Caco-2 (cell line): ENCODE measurements around the gene NKX1-2. TPM values are rescaled to one million over a fixed set of nuclear protein-coding genes. Genes with fewer than 3 reads are reported as not detected.
"Not testable (repeated sequence)": the region's sequence is repeated elsewhere in the genome, so short reads cannot be mapped to it uniquely, and the experiment has no call there.

ENCODE experiments used
- BruUV-seq: library from RNA; stranded (reverse); fragments of 400-500 nt; replicated peaks from 2 replicates; lab custom pipeline; 2021; lab: Mats Ljungman, UMichigan
- CTCF ChIA-PET: fragments of 300-600 bp; sonication (Branson Sonifier 250); formaldehyde crosslinking; loops from one replicate; lab custom pipeline; 2022; ENCODE audit warnings: antibody characterized with exemption; lab: Charles Lee
- POLR2A ChIA-PET: fragments of 300-600 bp; sonication (Branson Sonifier 250); formaldehyde crosslinking; loops from one replicate; lab custom pipeline; 2022; ENCODE audit warnings: antibody characterized with exemption; lab: Charles Lee
- DNase-seq, 2 experiments: peaks; one replicate each; pipeline versions ENCODE4 v3.0.0 to v3.0.0-alpha.2; 2020 to 2022
- H3K27me3 ChIP-seq: replicated peaks from 2 replicates; pipeline ENCODE4 v1.6.0; 2011; ENCODE audit warnings: low read length; ENCODE audit not compliant: control insufficient read depth, insufficient read depth
- H3K36me3 ChIP-seq: 2 replicates; pipeline ENCODE4 v1.5.1; 2011; ENCODE audit warnings: low read length; ENCODE audit not compliant: control insufficient read depth, insufficient read depth
- H3K4me1 ChIP-seq: fragments of 250-450 bp; sonication (Bioruptor Pico); 2 replicates; pipeline ENCODE4 v1.5.1; 2020; ENCODE audit warnings: mild to moderate bottlenecking
- H3K4me3 ChIP-seq: 2 replicates; pipeline ENCODE4 v1.5.1; 2011; ENCODE audit warnings: low read depth, mild to moderate bottlenecking, control low read depth, low read length
- H3K9me3 ChIP-seq: fragments of 250-450 bp; sonication (Bioruptor Pico); 2 replicates; pipeline ENCODE4 v1.5.1; 2020; ENCODE audit warnings: mild to moderate bottlenecking, moderate library complexity
- H3K27ac Mint-ChIP-seq: one replicate; pipeline ENCODE4 v1.8.0; 2022; ENCODE audit warnings: mixed read lengths; ENCODE audit not compliant: unreplicated experiment
- H3K27me3 Mint-ChIP-seq: one replicate; pipeline ENCODE4 v1.8.0; 2022; ENCODE audit warnings: mixed read lengths; ENCODE audit not compliant: insufficient read depth, unreplicated experiment
- H3K36me3 Mint-ChIP-seq: one replicate; pipeline ENCODE4 v1.8.0; 2022; ENCODE audit warnings: mild to moderate bottlenecking, mixed read lengths; ENCODE audit not compliant: insufficient read depth, unreplicated experiment
- H3K4me1 Mint-ChIP-seq: one replicate; pipeline ENCODE4 v1.8.0; 2022; ENCODE audit warnings: low read depth, mixed read lengths; ENCODE audit not compliant: unreplicated experiment
- H3K4me3 Mint-ChIP-seq: one replicate; pipeline ENCODE4 v1.8.0; 2022; ENCODE audit warnings: mild to moderate bottlenecking, moderate library complexity, mixed read lengths; ENCODE audit not compliant: unreplicated experiment
- H3K9me3 Mint-ChIP-seq: one replicate; pipeline ENCODE4 v1.8.0; 2022; ENCODE audit warnings: mixed read lengths; ENCODE audit not compliant: unreplicated experiment
- CTCF ChIP-seq, 2 experiments: fragments of 200-600 bp in 1 of 2; IDR thresholded peaks; 1 replicate in 1 of 2; 2 replicates in 1 of 2; pipeline versions ENCODE4 v1.5.1 to v1.8.0; 2011 to 2022; ENCODE audit warnings: antibody characterized with exemption in 1 of 2, control low read depth in 1 of 2, inconsistent platforms in 1 of 2, low read depth in 1 of 2, low read length in 1 of 2, mild to moderate bottlenecking in 1 of 2, moderate library complexity in 1 of 2; ENCODE audit not compliant: insufficient read depth in 1 of 2, severe bottlenecking in 1 of 2, unreplicated experiment in 1 of 2
- intact Hi-C: fragments of 100-400 bp; cut with micrococcal nuclease; formaldehyde crosslinking; loops from one replicate; pipeline ENCODE4 v1.10.0; 2022; ENCODE audit not compliant: unreplicated experiment
- total RNA-seq: library from RNA; stranded (reverse); gene quantifications from 2 replicates; pipeline ENCODE4 v1.2.3, GENCODE V29; 2022

NKX1-2 gene
- total RNA-seq, 1 experiment from 2014 or later = 2.8 TPM

GRCh38 chr10:124436191-124436638 lies 13.6 kb downstream of the NKX1-2 start:
- DNase-seq = no peak
- H3K9me3 Mint-ChIP-seq = no peaks in the 10 kb centered on the region
- intact Hi-C loops = no loop called here
- POLR2A ChIA-PET = no interaction called here
- Histone ChIP-seq H3K4me3 (no peak overlapping the region), H3K36me3 (no peaks in the 10 kb centered on the region), H3K9me3 (no peaks in the 10 kb centered on the region), H3K4me1 (peaks cover 28% of the 10 kb centered on the region), H3K27me3 (no peaks in the 10 kb centered on the region)
- H3K27ac Mint-ChIP-seq = no peak overlapping the region
- no peaks in the 10 kb centered on the region for H3K27me3 Mint-ChIP-seq
- TF ChIP-seq CTCF (IDR thresholded peaks at IDR 0.05; ENCODE audit: insufficient read depth in 1 of 2, low read depth in 1 of 2, low read length in 1 of 2, severe bottlenecking in 1 of 2, unreplicated experiment in 1 of 2) = no peak
- peaks cover 6% of the 10 kb centered on the region for H3K4me1 Mint-ChIP-seq
- no TSS peak for BruUV-seq
- CTCF ChIA-PET = interaction anchor here (0.6 kb wide), 1 partner anchor 17 kb away, joined by 7 read pairs; no protein-coding TSS in a partner anchor
- H3K4me3 Mint-ChIP-seq = no peak overlapping the region
- H3K36me3 Mint-ChIP-seq = no peaks in the 10 kb centered on the region

GRCh38 chr10:124435683-124436082 lies 14.2 kb downstream of the NKX1-2 start:
- DNase-seq, H3K36me3 ChIP-seq, H3K4me3 Mint-ChIP-seq, H3K9me3 Mint-ChIP-seq, H3K36me3 Mint-ChIP-seq, H3K27me3 ChIP-seq, intact Hi-C loops, H3K4me3 ChIP-seq, BruUV-seq, H3K4me1 Mint-ChIP-seq, POLR2A ChIA-PET, H3K27ac Mint-ChIP-seq, H3K9me3 ChIP-seq, H3K27me3 Mint-ChIP-seq: not testable (repeated sequence)
- CTCF ChIA-PET = interaction anchor here (0.6 kb wide), 1 partner anchor 17 kb away, joined by 7 read pairs; no protein-coding TSS in a partner anchor
- peaks cover 23% of the 10 kb centered on the region for H3K4me1 ChIP-seq

GRCh38 chr10:124433461-124433860 lies 16.4 kb downstream of the NKX1-2 start:
- Mint-ChIP-seq H3K4me1 (peaks cover under 1% of the 10 kb centered on the region), H3K9me3 (no peaks in the 10 kb centered on the region), H3K36me3 (no peaks in the 10 kb centered on the region), H3K4me3 (no peak overlapping the region), H3K27me3 (no peaks in the 10 kb centered on the region), H3K27ac (no peak overlapping the region)
- no peak for DNase-seq
- H3K36me3 ChIP-seq = no peaks in the 10 kb centered on the region
- H3K9me3 ChIP-seq = no peaks in the 10 kb centered on the region
- no peaks in the 10 kb centered on the region for H3K27me3 ChIP-seq
- peaks cover 26% of the 10 kb centered on the region for H3K4me1 ChIP-seq
- BruUV-seq = no TSS peak
- intact Hi-C loops = no loop called here
- TF ChIP-seq CTCF (IDR thresholded peaks at IDR 0.05; ENCODE audit: insufficient read depth in 1 of 2, low read depth in 1 of 2, low read length in 1 of 2, severe bottlenecking in 1 of 2, unreplicated experiment in 1 of 2) = no peak
- no peak overlapping the region for H3K4me3 ChIP-seq
- ChIA-PET POLR2A (interaction anchor here (1.2 kb wide), 1 partner anchor 28 kb away, joined by 5 read pairs; the partner anchor contains the start of gene LHPP), CTCF (interaction anchor here (0.6 kb wide), 1 partner anchor 97 kb away, joined by 3 read pairs; no protein-coding TSS in a partner anchor)
